ENCODE data around the gene PLXNB2.

DNA sequence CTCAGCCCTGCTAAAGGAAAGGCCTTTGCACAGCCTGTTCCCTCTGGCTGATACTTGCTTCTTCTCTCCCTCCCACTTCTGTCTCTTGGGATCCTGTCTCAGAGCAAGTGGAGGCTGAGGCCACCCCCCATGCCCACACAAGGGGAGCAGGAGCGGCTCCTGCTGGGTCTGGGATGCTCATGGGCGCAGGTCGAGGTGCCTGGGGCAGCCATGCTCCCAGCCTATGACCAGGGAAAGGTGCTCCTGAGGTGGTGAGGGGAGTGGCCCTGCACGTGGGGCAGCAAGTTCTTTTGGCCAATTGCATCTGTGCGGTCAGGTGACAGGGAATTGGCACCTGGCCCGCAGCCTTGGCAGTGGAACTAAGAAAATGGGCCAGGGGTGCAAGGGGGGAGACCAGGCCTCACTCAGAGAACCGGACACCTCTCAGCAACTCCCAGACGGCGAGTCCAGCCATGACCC, 38.8 kb downstream of the PLXNB2 start:
- TF ChIP-seq, protein P1, sequence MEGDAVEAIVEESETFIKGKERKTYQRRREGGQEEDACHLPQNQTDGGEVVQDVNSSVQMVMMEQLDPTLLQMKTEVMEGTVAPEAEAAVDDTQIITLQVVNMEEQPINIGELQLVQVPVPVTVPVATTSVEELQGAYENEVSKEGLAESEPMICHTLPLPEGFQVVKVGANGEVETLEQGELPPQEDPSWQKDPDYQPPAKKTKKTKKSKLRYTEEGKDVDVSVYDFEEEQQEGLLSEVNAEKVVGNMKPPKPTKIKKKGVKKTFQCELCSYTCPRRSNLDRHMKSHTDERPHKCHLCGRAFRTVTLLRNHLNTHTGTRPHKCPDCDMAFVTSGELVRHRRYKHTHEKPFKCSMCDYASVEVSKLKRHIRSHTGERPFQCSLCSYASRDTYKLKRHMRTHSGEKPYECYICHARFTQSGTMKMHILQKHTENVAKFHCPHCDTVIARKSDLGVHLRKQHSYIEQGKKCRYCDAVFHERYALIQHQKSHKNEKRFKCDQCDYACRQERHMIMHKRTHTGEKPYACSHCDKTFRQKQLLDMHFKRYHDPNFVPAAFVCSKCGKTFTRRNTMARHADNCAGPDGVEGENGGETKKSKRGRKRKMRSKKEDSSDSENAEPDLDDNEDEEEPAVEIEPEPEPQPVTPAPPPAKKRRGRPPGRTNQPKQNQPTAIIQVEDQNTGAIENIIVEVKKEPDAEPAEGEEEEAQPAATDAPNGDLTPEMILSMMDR (IDR thresholded peaks at IDR 0.05) = no peak
- no peak for TF ChIP-seq POLR2A (IDR thresholded peaks at IDR 0.05)
